Small intestine (tissue), 7 donors: ENCODE results near the gene NANOS2. TPM values are rescaled to one million over a fixed set of nuclear protein-coding genes. Genes with fewer than 3 reads are reported as not detected.
"Not testable (repeated sequence)": the region's sequence is repeated elsewhere in the genome, so short reads cannot be mapped to it uniquely, and the experiment has no call there.

Source experiments
- DNase-seq, 2 donors: peaks; one replicate each; pipeline versions ENCODE4 v3.0.0 to v3.0.0-alpha.2; 2013
- FAIRE-seq: peaks from 2 replicates; lab custom pipeline; 2012; peaks lifted over from hg19 to GRCh38; lab: Jason Lieb, UNC
- H3K27ac ChIP-seq, 3 donors: one replicate each; pipeline ENCODE4 v1.5.1; 2013; ENCODE audit warnings: low read length in 2 of 3, mild to moderate bottlenecking in 2 of 3, control low read depth in 1 of 3, inconsistent platforms in 1 of 3, low read depth in 1 of 3, moderate library complexity in 1 of 3
- H3K27me3 ChIP-seq, 3 donors: one replicate each; pipeline ENCODE4 v1.6.1; 2013; ENCODE audit warnings: low read length in 3 of 3, inconsistent platforms in 1 of 3; ENCODE audit not compliant: control insufficient read depth in 3 of 3, insufficient read depth in 3 of 3
- H3K36me3 ChIP-seq, 3 donors: one replicate each; pipeline ENCODE4 v1.6.1; 2013; ENCODE audit warnings: low read length in 3 of 3, inconsistent platforms in 1 of 3, low read depth in 1 of 3, mild to moderate bottlenecking in 1 of 3, moderate library complexity in 1 of 3; ENCODE audit not compliant: control insufficient read depth in 3 of 3, insufficient read depth in 2 of 3
- H3K4me1 ChIP-seq, 3 donors: one replicate each; pipeline ENCODE4 v1.6.1; 2013; ENCODE audit warnings: low read length in 2 of 3, inconsistent platforms in 1 of 3, low read depth in 1 of 3, mild to moderate bottlenecking in 1 of 3, moderate library complexity in 1 of 3; ENCODE audit not compliant: control insufficient read depth in 3 of 3, insufficient read depth in 2 of 3
- H3K4me3 ChIP-seq, 3 donors: one replicate each; pipeline ENCODE4 v1.5.1; 2013; ENCODE audit warnings: low read length in 3 of 3, control low read depth in 1 of 3, inconsistent platforms in 1 of 3, low read depth in 1 of 3, mild to moderate bottlenecking in 1 of 3, moderate library complexity in 1 of 3
- H3K9me3 ChIP-seq, 2 donors: one replicate each; pipeline ENCODE4 v1.6.1; 2013; ENCODE audit warnings: low read depth in 1 of 2, low read length in 1 of 2; ENCODE audit not compliant: control insufficient read depth in 2 of 2, insufficient read depth in 1 of 2
- WGBS, 3 donors: extraction: QIAGEN DNeasy Blood & Tissue Kit; methylation state at CpG; one replicate each; pipeline ENCODE4 v1.1.7; 2013; 5-methylcytosine and 5-hydroxymethylcytosine counted together
- polyA plus RNA-seq, 4 donors: library from polyadenylated mRNA; stranded (reverse) in 3 of 4; unstranded in 1 of 4; fragments of 200-250 nt in 3 of 4; fragments of 120-200 nt in 1 of 4; gene quantifications; one replicate each; pipeline versions ENCODE4 v1.2.1 to v1.2.3, GENCODE V29; 2013
- donor health status: healthy with polysubstance abuse.
- donor health status: control.
- donor health status: control.
- donor health status: Bipolar disorder and iron deficiency.
- donor health status: healthy.

The NANOS2 gene
- polyA plus RNA-seq, 4 donors, result not detected

DNA sequence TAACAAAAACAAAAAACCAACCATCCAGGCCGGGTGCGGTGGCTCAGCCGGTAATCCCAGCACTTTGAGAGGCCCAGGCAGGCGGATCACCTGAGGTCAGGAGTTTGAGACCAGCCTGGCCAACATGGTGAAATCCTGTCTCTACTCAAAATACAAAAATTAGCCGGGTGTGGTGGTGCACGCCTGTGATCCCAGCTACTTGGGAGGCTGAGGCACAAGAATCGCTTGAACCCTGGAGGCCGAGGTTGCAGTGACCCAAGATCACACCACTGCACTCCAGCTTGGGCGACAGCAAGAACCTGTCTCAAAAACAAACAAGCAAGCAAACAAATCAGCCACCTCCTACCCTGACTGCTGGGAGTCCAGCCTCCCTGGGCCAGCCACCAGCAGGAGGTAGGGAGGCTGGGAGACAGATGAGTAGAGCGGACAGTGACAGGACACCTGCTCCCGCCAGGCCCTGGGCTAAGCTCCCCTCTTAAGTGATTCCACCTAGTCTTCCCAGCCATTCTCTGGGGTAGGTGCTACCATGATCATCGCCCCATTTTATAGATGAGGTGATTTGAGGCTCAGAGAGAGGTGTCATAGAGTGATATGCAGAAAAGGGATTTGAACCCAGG is 18.5 kb downstream of the NANOS2 start:
- peak overlapping the region in 1 of 3 donors; percentile 36 for H3K27ac ChIP-seq
- not testable (repeated sequence) for FAIRE-seq, H3K4me3 ChIP-seq, DNase-seq, H3K27me3 ChIP-seq, H3K9me3 ChIP-seq
- H3K36me3 ChIP-seq, result peaks cover 0 to 66% (median 5%) of the 10 kb centered on the region in 3 donors
- WGBS, 3 donors, result 93 to 97% (median 97%) methylated on average over 12 of the region's 12 CpGs
- H3K4me1 ChIP-seq, result peaks cover 0 to 26% (median 0%) of the 10 kb centered on the region in 3 donors

DNA sequence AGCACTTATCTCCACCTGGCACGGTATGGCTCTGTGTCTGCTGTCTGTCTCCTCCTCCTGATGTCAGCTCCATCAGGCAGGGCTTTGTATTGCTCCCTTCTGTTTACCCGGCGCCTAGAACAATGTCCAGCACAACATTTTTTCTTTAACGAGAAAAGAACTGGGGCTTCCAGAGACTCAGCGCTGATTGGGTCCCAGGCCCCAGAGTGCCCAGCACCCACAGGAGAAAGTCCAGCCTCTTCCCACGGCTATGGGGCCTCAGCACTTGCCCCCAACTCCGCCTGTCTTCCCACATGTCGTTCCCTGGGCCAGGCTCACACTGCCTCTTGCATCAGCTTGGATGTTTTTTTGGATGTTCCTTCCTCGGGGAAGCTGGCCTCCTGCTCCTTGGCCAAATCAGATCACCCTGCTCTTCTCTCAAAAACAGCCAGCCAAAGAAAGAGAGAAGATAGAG is 19.0 kb downstream of the NANOS2 start:
- H3K36me3 ChIP-seq, result peaks cover 0 to 65% (median 5%) of the 10 kb centered on the region in 3 donors
- H3K4me3 ChIP-seq, result no peak overlapping the region
- peak in 1 of 2 donors; percentile 86 for DNase-seq
- FAIRE-seq, result no peak
- no peaks in the 10 kb centered on the region for H3K9me3 ChIP-seq
- peaks cover 0 to 26% (median 0%) of the 10 kb centered on the region in 3 donors for H3K4me1 ChIP-seq
- H3K27me3 ChIP-seq, result no peaks in the 10 kb centered on the region
- peak overlapping the region in 1 of 3 donors; percentile 36 for H3K27ac ChIP-seq
- 73 to 82% (median 81%) methylated on average over 9 of the region's 9 CpGs for WGBS, 3 donors

DNA sequence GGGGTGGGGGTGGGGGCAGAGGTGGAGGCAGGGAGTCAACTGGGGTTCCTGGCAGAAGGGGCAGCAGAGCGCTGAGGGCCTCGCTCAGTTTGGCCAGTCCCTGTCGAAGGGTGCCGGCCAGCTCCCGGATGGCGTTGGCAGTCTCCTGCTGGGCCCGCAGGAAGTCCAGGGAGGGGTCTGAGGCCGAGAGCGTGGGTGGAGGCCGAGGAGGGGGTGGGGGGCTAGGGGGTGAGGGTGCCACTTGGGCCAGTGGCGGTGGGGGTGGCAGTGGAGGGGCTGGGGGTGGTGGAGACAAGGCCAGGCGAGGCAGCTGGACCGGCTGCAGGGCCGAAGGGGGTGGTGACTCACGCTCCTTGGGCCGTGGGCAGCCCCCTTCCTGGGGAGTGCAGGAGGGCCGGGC is 23.7 kb downstream of the NANOS2 start:
- FAIRE-seq (no peak), DNase-seq (no peak)
- H3K36me3 ChIP-seq, result peaks cover 0 to 42% (median 2%) of the 10 kb centered on the region in 3 donors

DNA sequence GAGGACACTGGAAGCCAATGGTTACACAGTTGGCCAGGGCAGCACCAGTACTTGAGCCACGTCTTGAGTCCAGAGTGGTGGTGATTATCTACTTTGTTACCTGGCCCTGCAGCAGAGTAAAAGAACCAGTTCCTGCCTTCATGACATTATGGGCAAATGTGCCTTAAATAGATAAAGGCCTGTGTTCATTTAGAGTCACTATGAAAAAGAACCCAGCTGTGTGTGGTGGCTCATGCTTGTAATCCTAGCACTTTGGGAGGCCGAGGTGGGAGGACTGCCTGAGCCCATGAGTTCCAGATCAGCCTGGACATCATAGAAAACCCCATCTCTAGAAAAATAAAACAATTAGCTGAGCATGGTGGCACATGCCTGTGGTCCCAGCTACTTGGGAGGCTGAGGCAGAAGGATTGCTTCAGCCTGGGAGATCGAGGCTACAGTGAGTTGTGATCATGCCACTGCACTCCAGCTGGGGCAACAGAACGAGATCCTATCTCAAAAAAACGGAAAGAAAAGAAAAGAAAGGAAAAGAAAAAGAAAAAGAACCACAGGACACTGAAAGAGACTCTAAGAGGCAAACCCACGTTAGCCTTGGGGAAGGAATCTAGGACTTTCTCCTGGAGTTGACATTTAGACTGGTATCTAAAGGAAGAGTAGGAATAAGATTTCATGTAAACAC is 25.2 kb downstream of the NANOS2 start:
- Histone ChIP-seq H3K27me3 (no peaks in the 10 kb centered on the region), H3K9me3 (no peaks in the 10 kb centered on the region), H3K4me1 (peaks cover 0 to 13% (median 4%) of the 10 kb centered on the region in 3 donors), H3K36me3 (peaks cover 0 to 35% (median 3%) of the 10 kb centered on the region in 3 donors), H3K4me3 (no peak overlapping the region), H3K27ac (no peak overlapping the region)
- WGBS, 3 donors, result 67 to 70% (median 70%) methylated on average over 6 of the region's 6 CpGs
- FAIRE-seq (no peak), DNase-seq (no peak)

More for the DNA sequence above, 23.7 kb downstream of the NANOS2 start:
- 89 to 90% (median 89%) methylated on average over 8 to 17 of the region's 17 CpGs for WGBS, 3 donors
- Histone ChIP-seq H3K27ac (no peak overlapping the region), H3K27me3 (no peaks in the 10 kb centered on the region), H3K4me1 (peaks cover 0 to 21% (median 0%) of the 10 kb centered on the region in 3 donors), H3K4me3 (no peak overlapping the region), H3K9me3 (no peaks in the 10 kb centered on the region)

DNA sequence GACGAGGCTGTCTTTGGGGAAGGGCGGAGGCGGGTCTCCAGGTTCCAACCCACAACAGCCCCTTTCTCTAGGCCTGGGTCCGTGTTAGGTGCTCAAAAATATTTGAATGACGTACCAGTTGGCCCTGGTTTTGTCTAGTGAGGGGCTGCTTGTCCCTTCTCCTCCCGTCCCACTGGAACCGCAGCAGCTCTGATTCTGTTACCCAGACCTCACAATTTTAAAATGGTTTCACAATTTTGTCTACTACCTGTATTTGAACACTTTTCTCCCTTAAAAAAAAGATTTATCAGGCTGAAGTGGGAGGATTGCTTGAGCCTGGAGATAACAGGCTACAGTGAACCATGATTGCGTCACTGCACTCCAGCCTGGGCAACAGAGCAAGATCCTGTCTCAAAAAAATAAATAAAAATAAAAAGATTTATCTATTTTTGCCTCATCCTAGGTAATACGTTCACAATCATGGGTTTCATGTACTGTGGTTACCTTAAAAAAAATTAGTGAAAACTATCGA is 27.3 kb downstream of the NANOS2 start:
- WGBS, 3 donors, result 50 to 65% (median 60%) methylated on average over 10 of the region's 10 CpGs
- Histone ChIP-seq H3K4me1 (peaks cover 2 to 26% (median 6%) of the 10 kb centered on the region in 3 donors), H3K4me3 (peak overlapping the region in 2 of 3 donors; percentile 67 to 71), H3K36me3 (peaks cover 0 to 35% (median 3%) of the 10 kb centered on the region in 3 donors), H3K9me3 (no peaks in the 10 kb centered on the region), H3K27ac (peak overlapping the region; percentile 71 to 95 (median 86)), H3K27me3 (no peaks in the 10 kb centered on the region)
- FAIRE-seq, result no peak
- DNase-seq, result no peak

DNA sequence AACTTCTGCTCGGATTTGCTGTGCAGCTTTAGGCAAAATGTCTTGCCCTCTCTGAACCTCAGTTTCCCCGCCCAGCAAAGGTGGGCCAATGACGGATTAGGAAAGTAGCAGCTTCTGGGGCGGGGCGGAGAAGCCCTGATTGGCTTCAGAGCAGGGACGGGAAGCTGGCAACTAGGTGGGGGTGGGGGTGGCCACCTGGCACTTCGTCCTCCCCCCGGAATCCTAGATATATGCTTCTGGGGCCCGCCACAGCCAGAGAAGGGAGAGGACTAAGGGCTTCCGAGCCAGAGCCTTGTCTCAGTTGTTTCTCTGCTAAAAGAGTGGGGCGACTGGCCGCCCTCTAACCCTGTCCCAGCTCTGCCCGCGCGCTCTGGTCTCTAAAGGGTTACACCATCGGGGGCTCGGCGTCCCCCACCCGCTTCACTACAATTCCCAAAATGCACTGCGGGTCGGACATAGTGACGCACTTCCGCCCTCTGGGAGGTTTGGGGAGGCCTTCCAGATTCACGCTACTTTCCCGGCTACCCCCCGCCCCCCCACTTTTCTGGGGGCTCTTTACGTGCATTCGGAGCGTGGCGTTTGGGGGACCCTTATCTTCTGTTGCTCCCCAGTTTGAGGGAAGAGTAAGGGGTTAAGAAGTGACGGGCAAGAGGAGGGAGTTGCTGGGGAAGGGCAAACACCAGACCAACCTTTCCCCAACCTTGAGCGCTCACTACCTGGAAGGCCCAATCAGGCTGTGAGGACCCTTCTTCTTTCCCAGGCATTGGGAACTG is 28.0 kb downstream of the NANOS2 start:
- Histone ChIP-seq H3K4me1 (peaks cover 2 to 32% (median 6%) of the 10 kb centered on the region in 3 donors), H3K36me3 (peaks cover 0 to 29% (median 3%) of the 10 kb centered on the region in 3 donors), H3K4me3 (peak overlapping the region; percentile 67 to 79 (median 71)), H3K9me3 (no peaks in the 10 kb centered on the region), H3K27me3 (no peaks in the 10 kb centered on the region), H3K27ac (peak overlapping the region; percentile 71 to 95 (median 86))
- FAIRE-seq (no peak), DNase-seq (peak; percentile 95 to 96)
- 0 to 2% (median 1%) methylated on average over 29 to 32 of the region's 32 CpGs for WGBS, 3 donors

DNA sequence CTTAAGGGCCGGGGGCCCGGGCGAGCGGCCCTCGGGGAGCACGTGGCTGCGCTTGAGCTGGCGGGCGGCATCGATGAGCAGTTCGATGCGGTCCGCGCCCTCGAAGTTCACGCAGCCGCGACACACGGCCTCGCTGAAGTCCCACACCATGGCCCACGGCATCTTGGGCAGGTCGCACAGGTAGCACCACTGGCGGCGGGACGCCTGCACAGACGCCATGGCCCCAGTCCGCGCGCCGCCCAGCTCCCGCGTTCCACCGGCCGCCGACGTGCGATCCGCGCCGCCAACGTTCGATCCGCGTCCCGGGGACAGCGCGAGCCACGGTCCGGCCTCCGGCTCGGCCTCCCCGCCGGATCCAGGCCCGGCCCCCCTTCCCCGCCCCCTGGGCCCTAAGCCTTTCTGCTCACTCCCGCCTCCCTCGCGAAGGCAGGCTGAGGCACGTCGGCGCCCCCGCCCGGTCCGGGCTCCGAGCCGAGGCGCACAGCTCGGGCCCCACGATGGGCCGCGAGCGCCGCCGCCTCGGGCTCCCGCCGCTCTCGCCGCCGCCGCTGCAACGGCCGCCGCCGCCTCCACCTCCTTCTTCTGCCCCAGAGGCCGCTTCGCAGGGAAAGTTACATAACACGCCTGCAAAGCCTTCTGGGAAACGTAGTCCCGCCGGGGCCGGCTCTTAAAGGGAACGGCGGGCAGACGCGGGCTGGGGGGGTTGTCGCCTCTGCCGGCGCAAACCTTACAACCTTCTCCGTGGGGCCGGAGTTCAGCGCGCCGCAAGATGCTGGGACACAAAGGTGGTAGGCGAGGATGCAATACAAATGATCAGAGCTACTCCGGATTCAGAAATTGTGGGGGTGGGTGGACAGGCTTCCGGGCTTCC is 28.8 kb downstream of the NANOS2 start, which contains the start of gene IRF2BP1:
IRF2BP1 (minus strand) TSS at position 586 of the 871 bp plus-strand sequence; CDS start at position 219, 367 bp downstream.
- no peaks in the 10 kb centered on the region for H3K27me3 ChIP-seq
- peak; percentile 95 to 97 for DNase-seq
- peaks cover 2 to 41% (median 6%) of the 10 kb centered on the region in 3 donors for H3K4me1 ChIP-seq
- peaks cover 0 to 25% (median 3%) of the 10 kb centered on the region in 3 donors for H3K36me3 ChIP-seq
- peak within 1 kb of the TSS; percentile 71 to 95 (median 86) for H3K27ac ChIP-seq
- H3K4me3 ChIP-seq, result peak within 1 kb of the TSS; percentile 67 to 79 (median 71)
- 0% methylated on average over 70 to 107 of the region's 107 CpGs for WGBS, 3 donors
- H3K9me3 ChIP-seq, result no peaks in the 10 kb centered on the region
- FAIRE-seq, result no peak
